Upper lobe of left lung (tissue), 4 donors: Measurements from ENCODE around the gene XKR7.

Experiments used
- EP300 ChIP-seq, 4 donors: sonication (generic); formaldehyde crosslinking; IDR thresholded peaks; one replicate each; pipeline ENCODE4 v1.5.1; 2017; ENCODE audit warnings: antibody characterized with exemption in 4 of 4, control low read depth in 2 of 4
- POLR2AphosphoS5 ChIP-seq, 2 donors: sonication (generic); formaldehyde crosslinking; IDR thresholded peaks; one replicate each; pipeline ENCODE4 v1.5.1; 2017; ENCODE audit warnings: antibody characterized with exemption in 2 of 2

GRCh38 chr20:32004963-32005362 lies 37.0 kb downstream of the XKR7 start:
- TF ChIP-seq EP300 (IDR thresholded peaks at IDR 0.05): no peak
- no peak for TF ChIP-seq POLR2AphosphoS5 (IDR thresholded peaks at IDR 0.05)
